ENCODE measurements around the gene MYLK.

Gene MYLK

DNA sequence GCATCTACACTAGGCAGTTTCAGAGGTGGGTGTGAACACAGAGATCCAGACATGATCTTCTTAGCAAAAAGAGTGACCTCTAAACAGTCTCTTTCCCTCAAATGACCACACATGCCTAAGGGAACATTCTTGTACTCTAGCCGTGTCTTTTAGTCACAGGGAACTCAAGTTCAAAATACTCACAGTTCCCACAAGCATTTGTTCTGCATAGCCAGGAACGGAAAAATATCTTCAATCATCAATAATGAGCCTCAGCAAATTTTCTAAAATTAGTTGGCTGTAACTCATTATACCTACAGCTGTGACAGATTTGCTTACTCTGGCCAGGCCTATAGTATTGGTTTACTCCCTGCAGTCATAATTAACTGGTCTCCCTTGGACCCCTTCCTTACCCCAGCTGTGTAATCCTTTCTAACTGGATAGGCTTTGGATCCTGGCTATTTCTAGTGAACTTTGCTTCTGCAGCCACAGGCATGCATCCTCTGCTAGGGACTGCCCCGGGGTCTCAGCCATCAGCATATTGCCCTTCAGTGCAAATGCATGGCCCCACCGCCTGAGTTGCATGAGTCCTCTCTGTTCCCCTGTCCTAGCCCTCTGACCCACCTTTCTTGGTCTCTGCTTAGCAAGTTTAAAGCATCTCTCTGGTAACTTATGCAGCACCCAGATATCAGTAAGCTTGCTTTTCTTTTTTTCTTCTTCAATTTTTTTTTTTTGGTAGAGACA is 243.2 kb downstream of the MYLK start:
- DNase-seq, result no peak

DNA sequence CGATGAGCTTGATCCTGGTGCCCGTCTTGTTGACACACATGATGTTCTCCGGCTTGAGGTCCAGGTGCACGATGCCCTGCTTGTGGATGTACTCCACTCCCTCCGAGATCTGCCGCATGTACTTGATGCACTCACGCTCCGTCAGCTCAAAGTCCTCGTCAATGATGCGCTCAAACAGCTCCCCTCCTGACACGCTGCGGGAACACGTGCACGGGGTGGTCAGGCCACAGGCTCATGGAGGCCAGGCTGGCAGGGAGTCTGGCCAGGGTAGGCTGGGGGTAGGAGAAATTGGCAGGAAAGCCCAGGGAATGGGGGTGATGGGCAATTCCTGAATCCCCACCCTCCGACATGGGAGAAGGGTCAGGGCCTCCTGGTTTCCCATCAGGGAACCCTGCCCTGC is 243.8 kb downstream of the MYLK start:
- DNase-seq, result no peak

DNA sequence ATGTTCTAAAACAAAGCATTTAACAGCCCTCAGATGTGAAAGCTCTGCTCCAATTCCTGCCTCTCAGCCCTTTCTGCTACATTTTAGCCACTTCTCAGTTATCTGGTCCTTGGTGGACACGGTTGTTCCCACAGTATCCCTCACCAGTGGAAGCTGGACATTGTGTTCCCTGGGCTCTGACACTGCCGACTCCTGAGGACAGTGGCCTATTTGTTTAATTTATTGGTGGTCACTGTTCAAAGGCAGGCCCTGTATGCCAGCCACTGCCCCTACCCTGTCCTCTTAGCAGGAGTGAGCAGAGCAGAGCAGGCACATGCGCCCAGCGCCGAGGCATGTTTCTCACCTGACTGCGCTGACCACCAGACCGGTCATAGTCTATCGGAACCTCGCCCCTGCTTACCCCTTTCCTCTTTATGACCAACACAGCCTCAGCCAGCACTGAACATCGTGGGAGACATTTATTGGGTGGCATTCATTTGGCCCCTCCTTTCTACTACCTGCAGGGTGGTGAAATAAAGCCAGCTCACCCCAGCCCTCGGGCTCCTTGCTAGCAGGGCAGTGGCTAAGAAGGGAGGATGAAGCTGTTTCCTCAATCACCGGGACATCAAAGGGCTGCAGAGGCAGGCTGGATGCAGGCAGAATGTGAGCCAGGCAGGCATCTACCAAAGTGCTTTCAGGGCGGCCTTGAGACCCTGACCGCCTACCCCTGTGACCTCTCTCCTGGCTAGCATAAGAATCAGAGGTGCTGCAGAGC is 245.0 kb downstream of the MYLK start:
- DNase-seq, result no peak

DNA sequence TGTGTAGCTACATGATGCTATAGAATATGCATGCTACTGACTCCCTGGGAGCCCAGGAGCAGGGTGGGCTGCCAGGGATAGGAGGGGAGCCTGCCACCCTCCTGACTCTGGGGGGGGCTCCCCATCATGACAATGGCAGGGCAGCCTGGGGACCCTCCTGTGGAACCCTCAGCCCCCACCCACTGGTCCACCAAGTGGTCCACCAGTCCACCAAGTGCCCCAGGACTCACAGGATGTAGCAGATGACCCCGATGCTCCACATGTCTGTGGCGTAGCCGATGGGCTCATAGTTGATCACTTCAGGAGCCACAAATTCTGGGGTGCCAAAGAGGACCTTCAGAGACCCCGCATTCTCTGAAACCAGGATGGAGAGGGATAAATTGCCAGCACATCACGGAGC is 246.3 kb downstream of the MYLK start:
- DNase-seq, result no peak

DNA sequence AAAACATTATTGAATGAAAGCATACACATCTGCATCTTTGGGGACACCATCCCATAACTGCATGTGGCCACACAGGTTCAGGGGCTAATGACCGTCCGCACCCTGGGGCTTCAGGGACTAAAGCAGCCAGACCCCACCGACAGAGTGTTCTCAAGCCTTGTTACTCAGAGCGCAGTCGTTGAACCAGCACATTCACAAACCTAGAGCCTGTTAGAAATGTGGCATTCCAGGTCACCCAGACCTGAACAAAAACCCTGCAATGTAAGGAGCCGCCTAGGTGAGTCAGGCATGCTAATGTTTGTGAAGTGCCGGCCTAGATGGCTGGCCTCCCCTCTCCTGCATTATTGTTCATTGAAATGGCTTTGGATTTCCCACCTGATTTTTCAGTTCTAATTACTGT is 247.0 kb downstream of the MYLK start:
- no peak for DNase-seq

DNA sequence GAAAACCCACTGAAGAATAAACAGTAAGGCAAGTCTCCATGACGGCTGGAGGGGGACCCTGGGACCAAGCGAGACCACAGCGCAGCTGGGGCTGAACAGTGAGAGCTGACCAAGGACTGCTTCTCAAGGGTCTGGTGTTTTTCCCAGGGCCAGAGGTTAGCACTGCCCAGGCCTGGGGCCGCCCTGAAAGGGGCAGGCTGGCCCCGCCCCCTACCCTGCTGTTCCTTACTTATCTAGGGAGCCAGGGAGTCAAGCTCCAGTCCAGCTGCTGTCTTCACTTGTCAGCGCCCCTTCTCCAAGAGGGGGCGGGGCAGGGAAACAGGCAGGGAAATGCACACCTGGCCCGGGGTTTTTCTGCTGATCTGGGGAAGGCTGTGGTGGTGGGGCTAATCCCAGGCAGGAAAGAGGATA is 247.7 kb downstream of the MYLK start:
- DNase-seq, result no peak

DNA sequence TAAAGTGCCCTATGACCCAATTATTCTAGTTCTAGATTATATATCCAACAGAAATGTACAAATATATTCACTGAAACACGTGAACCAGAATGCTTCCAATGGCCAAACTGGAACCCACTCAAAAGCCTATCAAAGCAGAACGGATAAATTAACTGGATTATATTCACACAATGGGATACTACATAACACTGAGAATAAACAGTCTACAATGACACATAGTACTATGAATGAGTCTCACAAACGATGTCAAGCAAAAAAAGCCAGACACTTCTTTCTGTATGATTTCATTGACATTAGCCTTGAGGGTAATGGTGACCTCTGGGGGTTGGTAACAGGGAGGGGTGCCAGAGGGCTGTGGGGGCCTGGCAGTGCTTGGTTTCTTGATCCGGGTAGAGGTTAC is 248.4 kb downstream of the MYLK start:
- no peak for DNase-seq

DNA sequence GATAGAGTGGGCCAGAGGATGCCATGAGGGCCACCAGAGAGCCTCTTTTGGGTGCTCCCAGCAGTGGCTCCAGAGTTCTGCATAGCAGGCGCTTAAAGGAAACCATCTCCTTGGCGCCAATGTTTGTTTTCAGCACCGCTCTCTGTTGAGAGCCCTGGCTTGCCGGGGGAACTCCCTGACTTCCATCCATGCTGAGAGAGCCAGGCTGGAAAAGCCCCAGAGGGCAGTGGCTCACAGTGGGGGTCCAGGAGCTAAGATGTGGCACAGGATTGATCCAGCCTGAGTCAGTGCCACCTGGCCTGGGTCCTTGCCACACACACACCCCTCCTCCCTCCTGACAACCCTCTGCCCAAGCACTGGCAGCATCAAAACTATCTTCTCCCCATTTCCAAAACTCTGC is 248.9 kb downstream of the MYLK start:
- DNase-seq, result no peak

DNA sequence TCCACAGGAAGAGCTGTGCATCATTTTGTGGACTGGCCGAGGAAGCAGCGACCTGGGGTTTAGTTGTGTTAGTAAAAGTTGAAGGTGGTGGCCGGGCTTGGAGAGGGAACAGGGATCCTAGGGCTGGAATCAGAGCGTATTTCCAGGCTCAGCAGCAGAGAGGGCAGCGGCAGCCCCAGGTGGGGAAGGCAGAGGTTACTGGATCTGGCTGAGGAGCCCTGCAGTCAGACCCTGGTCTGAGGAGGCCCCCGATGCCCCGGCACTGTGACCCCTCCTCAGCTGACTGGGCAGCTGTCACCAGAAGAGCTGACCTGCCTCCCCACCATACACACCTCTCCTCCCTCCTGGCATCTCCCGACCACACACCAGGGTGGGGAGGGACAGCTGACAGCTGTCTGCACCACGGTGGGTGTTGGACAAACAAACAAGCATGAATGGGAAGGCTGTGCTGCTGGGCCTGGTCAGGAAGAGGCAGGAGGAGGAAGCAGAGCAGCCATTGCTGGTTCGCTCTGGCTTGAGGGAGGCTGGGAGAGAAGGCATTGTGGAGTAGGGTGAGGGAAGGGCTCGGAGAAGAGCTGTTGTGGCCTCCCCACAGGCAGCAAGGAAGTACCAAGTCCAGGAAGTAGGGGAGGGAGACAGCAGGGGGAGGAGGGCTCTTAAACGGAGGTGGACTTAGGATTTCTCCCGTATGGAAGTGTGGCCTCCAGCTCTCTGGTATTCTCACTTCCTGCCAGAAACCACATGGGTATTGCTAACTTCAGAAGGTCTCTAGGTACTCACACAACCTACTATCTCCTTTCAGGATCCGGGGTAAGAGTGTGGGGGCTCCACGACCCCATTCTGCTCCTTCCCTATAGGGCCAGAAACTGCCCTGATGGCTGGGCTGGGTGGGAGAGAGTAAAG is 249.7 kb downstream of the MYLK start:
- peak; percentile 42 for DNase-seq

DNA sequence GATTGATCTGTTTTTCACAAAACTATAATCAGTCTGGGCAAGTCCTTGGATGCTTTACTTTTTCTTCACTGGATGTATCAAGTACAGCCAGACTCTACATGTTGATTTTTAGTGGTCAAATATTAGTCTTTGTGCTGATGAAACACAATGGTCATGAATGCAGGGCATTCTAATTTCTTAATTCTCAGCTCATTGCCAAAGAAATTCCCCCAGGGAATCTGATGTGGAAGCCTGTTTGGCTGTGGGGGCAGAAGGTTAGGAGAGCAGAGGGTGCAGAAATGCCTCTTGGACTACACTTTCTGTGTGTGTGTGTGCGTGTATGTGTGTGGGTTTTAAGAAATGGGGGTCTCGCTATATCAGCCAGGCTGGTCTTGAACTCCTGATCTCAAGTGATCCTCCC is 250.6 kb downstream of the MYLK start:
- no peak for DNase-seq

DNA sequence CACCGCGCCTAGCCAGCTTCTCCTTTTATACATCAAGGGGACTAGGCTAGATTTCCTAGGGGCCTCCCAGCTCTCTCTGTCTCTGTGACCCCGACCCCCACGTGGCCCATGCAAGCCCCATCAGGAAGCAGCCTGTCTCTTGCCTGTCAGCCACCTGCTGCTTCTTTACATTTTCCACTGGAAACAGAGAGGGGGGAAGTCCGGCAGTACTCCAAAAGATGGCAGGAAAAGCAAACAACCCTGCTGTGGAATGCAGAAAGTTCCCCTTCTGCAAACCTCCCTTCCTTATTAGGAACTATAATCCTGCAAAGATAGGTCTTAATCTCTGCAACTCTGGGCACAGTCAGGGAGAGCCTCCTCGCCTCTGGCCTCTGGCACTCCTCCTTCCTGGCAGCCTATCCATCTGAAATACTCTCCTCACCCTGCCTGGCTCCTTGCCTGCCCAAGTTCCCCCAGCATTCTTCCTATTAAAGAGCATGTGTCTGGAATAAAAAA is 251.9 kb downstream of the MYLK start:
- peak; percentile 71 for DNase-seq

DNA sequence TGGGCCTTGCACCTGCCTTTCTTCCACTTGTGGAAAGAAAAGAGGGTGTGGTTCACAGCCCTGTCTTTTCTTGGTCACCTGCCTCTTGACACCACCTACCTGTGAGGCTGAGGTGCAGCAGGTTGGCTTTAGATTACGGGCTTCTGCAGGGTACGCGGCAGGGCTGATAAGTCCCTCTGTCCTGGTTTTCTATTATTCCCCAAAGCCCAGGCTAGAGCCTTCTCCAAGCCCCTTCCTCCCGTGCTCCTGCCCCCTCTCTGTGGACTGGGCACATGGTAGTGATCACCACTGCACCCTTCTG is 254.4 kb downstream of the MYLK start:
- no peak for DNase-seq

DNA sequence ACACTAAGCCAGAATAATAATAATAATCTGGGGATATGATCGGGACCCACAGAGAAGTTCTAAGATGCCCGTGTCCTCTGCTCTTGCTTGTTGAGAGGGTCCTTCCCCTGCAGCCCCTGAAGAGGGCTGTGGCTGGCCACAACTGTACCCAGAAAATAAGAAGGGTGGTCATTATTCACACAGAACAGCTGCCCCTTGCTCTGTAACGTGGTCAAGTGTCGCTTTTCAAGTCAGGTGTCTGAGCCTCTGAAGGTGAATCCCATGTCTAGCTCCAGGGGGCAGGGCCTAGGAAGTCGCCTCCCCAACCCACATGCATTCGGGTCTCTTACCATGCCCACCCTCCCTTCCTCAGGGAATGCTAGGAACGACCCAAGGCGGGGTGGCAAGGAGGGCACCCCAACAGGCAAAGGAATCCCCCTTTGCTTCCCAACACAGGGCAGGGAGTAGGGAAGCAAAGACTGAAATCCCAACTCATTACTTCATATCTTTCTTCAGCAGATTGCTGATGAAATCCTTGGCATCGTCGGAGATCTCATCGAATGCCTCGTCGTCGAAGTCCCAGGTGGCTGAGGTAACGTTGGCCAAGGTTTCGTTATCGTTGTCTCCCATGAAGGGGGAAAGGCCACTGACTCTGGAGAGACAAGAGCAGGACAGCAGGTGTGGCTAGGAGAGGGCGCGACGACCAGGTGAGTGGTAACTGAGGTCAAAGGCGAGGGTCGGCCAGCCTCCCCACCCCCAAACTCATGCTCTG is 255.0 kb downstream of the MYLK start:
- DNase-seq, result no peak

DNA sequence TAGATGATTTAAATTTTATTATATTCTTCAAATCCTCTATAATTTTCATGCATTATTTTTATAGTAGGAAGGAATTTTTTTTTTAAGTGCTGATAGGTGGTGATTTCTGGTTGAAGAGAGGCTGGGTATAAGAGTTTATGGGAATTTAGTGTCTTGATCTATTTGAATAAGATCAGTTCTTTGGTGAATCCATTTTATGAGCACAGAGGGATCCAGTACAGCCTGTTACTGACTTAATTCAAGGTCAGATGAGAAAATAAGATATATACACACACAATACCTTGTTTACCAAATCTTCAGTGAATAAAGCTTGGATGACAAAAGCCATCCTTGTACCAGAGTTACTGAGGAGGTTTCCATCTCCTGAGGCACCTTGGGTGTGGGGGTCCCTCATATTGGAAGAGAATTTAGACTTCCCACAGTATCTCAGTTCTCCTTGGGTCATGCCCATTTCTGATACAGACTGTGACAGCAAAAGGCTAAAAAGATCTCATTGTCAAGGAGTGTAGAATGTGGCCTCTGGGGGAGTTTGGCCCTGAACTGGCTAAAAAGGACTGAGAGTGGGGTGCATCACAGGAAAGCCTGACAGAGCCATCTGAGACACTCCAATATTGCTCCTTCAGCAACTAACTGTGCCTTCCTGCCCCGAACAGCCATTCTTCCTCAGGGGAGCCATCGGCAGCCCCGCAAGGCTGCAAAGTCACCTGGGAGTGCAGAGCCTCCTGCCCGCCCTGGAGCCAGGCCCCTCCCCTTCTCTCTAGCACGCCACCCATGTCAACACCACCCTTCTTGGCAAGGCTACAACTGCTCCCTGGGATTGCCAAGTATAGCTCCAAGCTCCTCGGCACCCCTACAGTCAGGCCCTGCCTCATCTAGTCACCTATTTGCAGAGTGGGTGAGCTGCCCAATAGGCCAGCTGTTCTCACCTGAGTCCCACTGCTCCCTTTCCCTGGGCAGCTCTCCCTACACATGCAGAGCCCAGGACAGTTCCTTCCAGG is 256.2 kb downstream of the MYLK start:
- no peak for DNase-seq

DNA sequence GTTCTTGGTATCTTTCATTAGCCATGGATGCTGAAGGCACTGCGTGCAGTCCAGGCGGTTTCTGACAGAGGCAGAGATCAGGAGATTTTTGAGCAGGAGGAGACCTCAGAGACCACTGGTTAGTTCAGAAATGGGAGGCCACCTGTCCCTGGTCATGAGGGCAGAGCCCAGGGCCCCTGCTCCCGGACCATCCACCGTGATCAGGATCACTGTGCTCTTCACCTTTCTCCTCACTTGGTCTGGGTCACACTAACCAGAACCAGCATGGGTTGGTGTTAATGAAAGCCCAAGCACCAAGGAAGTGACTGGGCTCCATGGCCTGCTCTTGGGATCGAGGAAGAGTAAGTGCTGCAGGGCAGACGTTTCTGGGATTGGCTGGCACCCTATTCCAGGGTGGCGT is 257.3 kb downstream of the MYLK start:
- no peak for DNase-seq

DNA sequence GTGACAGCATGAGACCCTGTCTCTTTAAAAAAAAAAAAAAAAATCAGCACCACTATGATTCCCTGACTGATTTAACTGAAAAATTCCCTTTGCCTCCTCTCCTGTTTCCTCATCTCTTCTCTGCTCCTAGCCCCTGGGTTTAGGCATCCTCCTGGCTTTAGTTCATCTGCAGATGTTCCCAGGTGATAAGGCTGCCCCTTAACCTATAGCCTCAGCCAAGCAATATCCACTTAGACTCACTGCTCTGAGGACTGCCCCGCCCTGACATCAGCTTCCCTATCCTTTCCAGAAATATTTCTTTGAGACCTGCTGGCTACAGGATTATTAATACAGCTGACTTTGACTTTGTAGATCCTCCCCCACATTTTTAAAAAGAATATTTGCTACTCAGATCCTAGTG is 259.8 kb downstream of the MYLK start:
- DNase-seq, result no peak

DNA sequence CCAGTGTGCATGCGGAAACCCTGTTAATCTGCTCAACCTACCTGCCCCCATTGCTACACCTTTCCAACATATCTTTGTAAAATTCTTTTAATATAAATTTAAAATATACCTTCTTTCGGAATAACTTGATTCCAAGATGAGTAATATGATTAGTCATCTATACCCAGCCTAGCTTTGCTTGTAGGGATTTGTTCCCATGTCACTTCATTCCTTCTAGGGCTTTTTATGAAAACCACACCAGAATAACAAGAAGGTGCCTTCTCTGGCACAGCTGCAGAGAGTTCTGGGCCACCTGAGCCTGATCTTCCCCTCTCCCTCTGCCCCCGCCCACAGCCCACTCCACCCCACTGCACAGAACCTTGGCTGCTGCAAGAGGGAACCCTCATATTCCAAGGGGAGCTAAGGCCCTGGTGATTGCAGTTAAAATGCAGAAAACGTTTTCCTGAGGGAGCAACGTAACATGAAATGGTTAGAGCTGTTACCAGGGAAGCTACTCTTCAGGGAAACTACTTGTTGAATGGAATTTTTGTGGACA is 260.7 kb downstream of the MYLK start:
- no peak for DNase-seq

DNA sequence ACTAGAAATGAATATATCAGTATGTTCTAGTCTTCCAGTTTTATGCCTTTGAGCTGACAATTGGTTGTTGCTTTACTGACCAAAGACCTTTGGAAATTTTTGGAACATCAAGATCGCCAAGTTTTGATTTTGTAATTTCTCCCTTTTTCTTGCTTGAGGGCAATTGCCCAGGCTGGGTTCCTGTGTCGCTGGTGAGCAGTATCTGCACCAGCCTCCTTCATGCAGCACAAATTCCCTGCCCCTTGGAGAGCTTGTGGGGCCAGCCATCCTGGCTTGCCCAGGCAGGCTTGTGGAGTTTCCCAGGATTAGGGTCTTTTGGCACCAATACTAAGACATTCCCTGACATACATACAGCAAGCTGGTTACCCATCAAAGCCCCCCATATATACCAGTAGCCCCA is 261.4 kb downstream of the MYLK start:
- no peak for DNase-seq

DNA sequence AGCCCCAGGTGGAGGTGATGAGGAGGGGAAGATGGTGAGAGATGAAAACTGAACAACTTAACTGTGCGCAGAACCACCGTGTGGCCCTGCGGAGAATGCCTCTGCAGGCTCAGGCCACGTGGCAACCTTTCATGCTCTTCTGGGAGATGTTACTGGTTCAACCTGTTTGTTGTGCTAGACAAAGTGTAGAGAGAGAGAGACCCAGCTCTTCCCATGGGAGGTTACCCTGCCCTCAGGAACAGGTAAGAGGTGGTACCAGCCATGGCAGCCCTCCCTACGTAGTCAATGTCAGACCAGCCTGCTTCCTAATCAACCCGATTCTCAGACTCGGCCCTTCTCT is 262.3 kb downstream of the MYLK start:
- DNase-seq, result no peak

DNA sequence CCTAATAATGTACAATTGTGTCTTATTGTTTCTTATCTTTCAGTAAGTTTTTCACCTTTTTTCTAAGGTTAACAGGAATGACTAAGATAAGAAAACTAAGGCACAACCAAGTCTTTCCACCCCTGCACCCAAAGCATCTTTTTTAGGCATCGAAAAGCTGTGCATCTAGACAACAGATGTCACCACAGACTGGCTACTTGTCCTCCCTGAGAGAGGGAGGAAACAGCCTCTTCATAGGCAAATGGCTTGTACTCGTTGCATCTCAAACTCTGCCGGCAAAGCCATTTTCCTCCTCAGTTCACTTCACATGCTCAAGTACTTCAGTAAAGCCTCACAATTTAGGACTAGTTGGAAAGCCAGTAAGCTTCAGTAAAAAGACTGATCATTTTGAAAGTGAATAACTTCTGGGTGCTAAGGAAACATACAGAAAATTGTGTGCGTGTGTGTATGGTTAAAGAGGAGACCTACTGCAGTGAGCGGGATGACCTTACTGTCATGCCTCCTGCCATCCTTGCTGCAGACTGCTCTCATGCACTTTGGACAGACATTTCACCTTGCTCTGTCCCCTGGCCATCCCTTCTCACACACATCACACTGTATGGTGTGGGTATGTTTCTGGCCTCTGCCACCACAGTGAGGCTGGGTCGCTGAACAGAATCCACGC is 262.8 kb downstream of the MYLK start:
- DNase-seq, result no peak

DNA sequence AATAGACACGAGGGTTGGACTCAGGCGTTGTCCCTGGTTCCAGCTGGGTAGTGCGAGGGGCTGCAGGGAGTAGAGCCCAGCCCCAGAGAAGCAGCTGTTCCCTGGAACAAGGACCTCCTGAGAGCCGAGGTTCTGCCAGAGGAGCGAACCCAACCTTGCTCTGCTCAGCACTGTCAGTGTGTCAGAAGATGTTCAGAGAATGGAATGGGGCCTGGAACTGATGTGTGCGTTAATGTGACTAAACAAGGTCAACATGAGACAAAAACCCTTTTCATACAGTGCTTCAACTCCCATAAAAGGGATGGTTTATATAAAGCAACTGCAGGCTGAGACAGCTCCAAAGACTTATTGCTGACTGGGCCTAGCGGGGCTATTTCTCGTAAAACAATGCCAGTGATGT is 263.8 kb downstream of the MYLK start:
- DNase-seq, result peak; percentile 61

Measured in fibroblast of skin of abdomen (primary cell).